Measurements from ENCODE around the gene DDX56.
"Not testable (repeated sequence)": the region's sequence is repeated elsewhere in the genome, so short reads cannot be mapped to it uniquely, and the experiment has no call there.

DDX56 gene

GRCh38 chr7:44608916-44609648 lies 35.4 kb upstream of the DDX56 start:
- Histone ChIP-seq H3K4me1 (ENCODE audit: control insufficient read depth, insufficient read depth, low read length) (peaks cover 19% of the 10 kb centered on the region), H3K9ac (ENCODE audit: low read length) (no peak overlapping the region), H3K9me3 (ENCODE audit: control insufficient read depth, low read length) (no peaks in the 10 kb centered on the region), H3K27me3 (ENCODE audit: control insufficient read depth, insufficient read depth, low read length) (no peaks in the 10 kb centered on the region), H3K36me3 (ENCODE audit: control insufficient read depth, insufficient read depth, low read length) (no peaks in the 10 kb centered on the region), H3K4me3 (ENCODE audit: low read length) (no peak overlapping the region)

GRCh38 chr7:44607141-44608068 lies 33.7 kb upstream of the DDX56 start:
- Histone ChIP-seq H3K4me1 (ENCODE audit: control insufficient read depth, insufficient read depth, low read length) (peaks cover 19% of the 10 kb centered on the region), H3K27me3 (ENCODE audit: control insufficient read depth, insufficient read depth, low read length) (no peaks in the 10 kb centered on the region), H3K9ac (ENCODE audit: low read length) (peak overlapping the region; percentile 74)

GRCh38 chr7:44606341-44607140 lies 32.8 kb upstream of the DDX56 start, which contains the start of gene OGDH:
OGDH (plus strand) TSS chr7:44606627; CDS start chr7:44624344, 17,717 bp downstream.
- Histone ChIP-seq H3K9me3 (ENCODE audit: control insufficient read depth, low read length) (no peaks in the 10 kb centered on the region), H3K4me3 (ENCODE audit: low read length) (peak within 1 kb of the TSS; percentile 67), H3K36me3 (ENCODE audit: control insufficient read depth, insufficient read depth, low read length) (no peaks in the 10 kb centered on the region)

More at GRCh38 chr7:44607141-44608068, 33.7 kb upstream of the DDX56 start:
- H3K9me3 ChIP-seq (ENCODE audit: control insufficient read depth, low read length), result no peaks in the 10 kb centered on the region
- no peaks in the 10 kb centered on the region for H3K36me3 ChIP-seq (ENCODE audit: control insufficient read depth, insufficient read depth, low read length)
- peak overlapping the region; percentile 67 for H3K4me3 ChIP-seq (ENCODE audit: low read length)

GRCh38 chr7:44604941-44605340 lies 31.2 kb upstream of the DDX56 start:
- Histone ChIP-seq H3K4me1 (ENCODE audit: control insufficient read depth, insufficient read depth, low read length) (peaks cover 19% of the 10 kb centered on the region), H3K9ac (ENCODE audit: low read length) (no peak overlapping the region), H3K9me3 (ENCODE audit: control insufficient read depth, low read length) (no peaks in the 10 kb centered on the region), H3K4me3 (ENCODE audit: low read length) (no peak overlapping the region), H3K27me3 (ENCODE audit: control insufficient read depth, insufficient read depth, low read length) (no peaks in the 10 kb centered on the region), H3K36me3 (ENCODE audit: control insufficient read depth, insufficient read depth, low read length) (no peaks in the 10 kb centered on the region)

More at GRCh38 chr7:44606341-44607140, 32.8 kb upstream of the DDX56 start, which contains the start of gene OGDH:
- H3K9ac ChIP-seq (ENCODE audit: low read length), result peak within 1 kb of the TSS; percentile 89
- H3K27me3 ChIP-seq (ENCODE audit: control insufficient read depth, insufficient read depth, low read length), result no peaks in the 10 kb centered on the region
- H3K4me1 ChIP-seq (ENCODE audit: control insufficient read depth, insufficient read depth, low read length), result peaks cover 19% of the 10 kb centered on the region

GRCh38 chr7:44603193-44603592 lies 29.5 kb upstream of the DDX56 start:
- H3K9me3 ChIP-seq (ENCODE audit: control insufficient read depth, low read length), result no peaks in the 10 kb centered on the region
- H3K27me3 ChIP-seq (ENCODE audit: control insufficient read depth, insufficient read depth, low read length), result no peaks in the 10 kb centered on the region
- H3K4me1 ChIP-seq (ENCODE audit: control insufficient read depth, insufficient read depth, low read length), result peaks cover 13% of the 10 kb centered on the region
- no peak overlapping the region for H3K9ac ChIP-seq (ENCODE audit: low read length)
- H3K4me3 ChIP-seq (ENCODE audit: low read length), result no peak overlapping the region
- H3K36me3 ChIP-seq (ENCODE audit: control insufficient read depth, insufficient read depth, low read length), result no peaks in the 10 kb centered on the region

- Histone ChIP-seq H3K9ac (ENCODE audit: low read length) (no peak overlapping the region), H3K36me3 (ENCODE audit: control insufficient read depth, insufficient read depth, low read length) (no peaks in the 10 kb centered on the region), H3K9me3 (ENCODE audit: control insufficient read depth, low read length) (no peaks in the 10 kb centered on the region), H3K27me3 (ENCODE audit: control insufficient read depth, insufficient read depth, low read length) (no peaks in the 10 kb centered on the region), H3K4me3 (ENCODE audit: low read length) (no peak overlapping the region), H3K4me1 (ENCODE audit: control insufficient read depth, insufficient read depth, low read length) (peaks cover 9% of the 10 kb centered on the region)
These were observed 28.8 kb upstream of the DDX56 start for GRCh38 chr7:44602576-44602910.

GRCh38 chr7:44599222-44599621 lies 25.5 kb upstream of the DDX56 start:
- Histone ChIP-seq H3K4me3 (ENCODE audit: low read length) (no peak overlapping the region), H3K27me3 (ENCODE audit: control insufficient read depth, insufficient read depth, low read length) (no peaks in the 10 kb centered on the region), H3K36me3 (ENCODE audit: control insufficient read depth, insufficient read depth, low read length) (no peaks in the 10 kb centered on the region), H3K9me3 (ENCODE audit: control insufficient read depth, low read length) (no peaks in the 10 kb centered on the region), H3K4me1 (ENCODE audit: control insufficient read depth, insufficient read depth, low read length) (no peaks in the 10 kb centered on the region), H3K9ac (ENCODE audit: low read length) (no peak overlapping the region)

- not testable (repeated sequence) for H3K27me3 ChIP-seq (ENCODE audit: control insufficient read depth, insufficient read depth, low read length); H3K36me3 ChIP-seq (ENCODE audit: control insufficient read depth, insufficient read depth, low read length); H3K9me3 ChIP-seq (ENCODE audit: control insufficient read depth, low read length); H3K9ac ChIP-seq (ENCODE audit: low read length); H3K4me1 ChIP-seq (ENCODE audit: control insufficient read depth, insufficient read depth, low read length); H3K4me3 ChIP-seq (ENCODE audit: low read length)
These were observed 23.5 kb upstream of the DDX56 start for GRCh38 chr7:44597181-44597580.

GRCh38 chr7:44595934-44596635 lies 22.4 kb upstream of the DDX56 start:
- Histone ChIP-seq H3K9ac (ENCODE audit: low read length) (no peak overlapping the region), H3K27me3 (ENCODE audit: control insufficient read depth, insufficient read depth, low read length) (no peaks in the 10 kb centered on the region), H3K4me3 (ENCODE audit: low read length) (no peak overlapping the region), H3K9me3 (ENCODE audit: control insufficient read depth, low read length) (no peaks in the 10 kb centered on the region), H3K4me1 (ENCODE audit: control insufficient read depth, insufficient read depth, low read length) (no peaks in the 10 kb centered on the region), H3K36me3 (ENCODE audit: control insufficient read depth, insufficient read depth, low read length) (no peaks in the 10 kb centered on the region)

- Histone ChIP-seq H3K27me3 (ENCODE audit: control insufficient read depth, insufficient read depth, low read length) (no peaks in the 10 kb centered on the region), H3K4me3 (ENCODE audit: low read length) (no peak overlapping the region), H3K9me3 (ENCODE audit: control insufficient read depth, low read length) (no peaks in the 10 kb centered on the region), H3K4me1 (ENCODE audit: control insufficient read depth, insufficient read depth, low read length) (no peaks in the 10 kb centered on the region), H3K9ac (ENCODE audit: low read length) (no peak overlapping the region), H3K36me3 (ENCODE audit: control insufficient read depth, insufficient read depth, low read length) (no peaks in the 10 kb centered on the region)
These were observed 17.2 kb upstream of the DDX56 start for GRCh38 chr7:44590910-44591309.
